T-helper 2 cell treated with Interferon-gamma antibody and Interleukin-4, amounts not matched to agents 100 ng/mL and 5 ng/mL, for 36 hours (primary cell): ENCODE results near the gene PCSK1N. TPM values are rescaled to one million over a fixed set of nuclear protein-coding genes. Genes with fewer than 3 reads are reported as not detected.

Experiments used
- intact Hi-C: fragments of 100-400 bp; cut with micrococcal nuclease; formaldehyde crosslinking; loops from one replicate; pipeline ENCODE4 v1.15.1; 2023
- total RNA-seq: library from RNA; stranded (reverse); gene quantifications from 2 replicates; pipeline ENCODE4 v1.2.3, GENCODE V29; 2022

PCSK1N gene
- total RNA-seq, 1 donor from 2014 or later: 0.20 TPM

DNA sequence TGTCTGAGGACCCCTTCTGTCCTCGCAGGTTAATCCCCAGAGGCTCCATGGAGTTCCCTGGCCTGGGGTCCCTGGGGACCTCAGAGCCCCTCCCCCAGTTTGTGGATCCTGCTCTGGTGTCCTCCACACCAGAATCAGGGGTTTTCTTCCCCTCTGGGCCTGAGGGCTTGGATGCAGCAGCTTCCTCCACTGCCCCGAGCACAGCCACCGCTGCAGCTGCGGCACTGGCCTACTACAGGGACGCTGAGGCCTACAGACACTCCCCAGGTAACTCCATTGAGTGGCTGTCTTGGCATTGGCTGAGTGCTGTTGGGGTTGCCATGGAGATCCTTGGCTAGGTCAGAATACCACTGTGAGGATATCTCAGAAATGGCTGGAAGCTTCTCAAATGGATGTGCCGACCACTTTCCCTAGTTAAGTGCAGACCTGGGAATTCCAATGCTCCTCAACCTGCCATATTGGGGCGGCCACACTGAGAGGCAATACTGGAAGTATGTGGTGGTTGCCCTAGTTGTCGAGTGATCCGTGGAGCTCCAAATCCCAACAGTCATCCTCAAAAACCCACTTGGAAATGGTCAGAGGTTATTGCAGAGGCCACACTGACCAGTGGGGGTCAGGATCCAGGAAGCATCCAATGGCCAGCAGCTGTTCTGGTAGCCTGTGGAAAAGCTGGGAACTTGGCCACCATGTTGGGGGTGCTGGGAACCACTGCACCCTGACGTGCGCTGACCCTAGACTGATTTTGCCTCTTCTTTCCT is 44.2 kb downstream of the PCSK1N start:
- intact Hi-C loops: no loop called here

DNA sequence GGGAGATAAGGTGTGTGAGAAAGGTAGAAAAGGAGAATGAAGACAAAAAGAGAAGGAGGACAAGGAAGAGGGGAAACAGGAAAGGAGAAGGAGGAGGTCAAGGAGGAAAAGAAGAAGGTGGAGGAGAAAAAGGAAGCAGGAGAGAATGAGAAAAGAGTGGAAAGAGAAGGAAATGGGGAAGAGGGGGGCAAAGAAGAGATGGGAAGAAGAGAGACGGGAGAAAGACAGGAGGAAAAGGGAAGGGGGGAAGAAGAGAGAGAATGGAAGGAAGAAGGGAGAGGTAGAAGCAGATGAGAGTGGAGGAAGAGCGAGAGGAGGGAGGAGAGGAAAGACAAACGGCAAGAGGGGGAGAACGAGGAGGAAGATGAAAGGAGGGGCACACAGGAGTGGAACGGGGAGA is 44.9 kb downstream of the PCSK1N start:
- intact Hi-C loops: no loop called here

DNA sequence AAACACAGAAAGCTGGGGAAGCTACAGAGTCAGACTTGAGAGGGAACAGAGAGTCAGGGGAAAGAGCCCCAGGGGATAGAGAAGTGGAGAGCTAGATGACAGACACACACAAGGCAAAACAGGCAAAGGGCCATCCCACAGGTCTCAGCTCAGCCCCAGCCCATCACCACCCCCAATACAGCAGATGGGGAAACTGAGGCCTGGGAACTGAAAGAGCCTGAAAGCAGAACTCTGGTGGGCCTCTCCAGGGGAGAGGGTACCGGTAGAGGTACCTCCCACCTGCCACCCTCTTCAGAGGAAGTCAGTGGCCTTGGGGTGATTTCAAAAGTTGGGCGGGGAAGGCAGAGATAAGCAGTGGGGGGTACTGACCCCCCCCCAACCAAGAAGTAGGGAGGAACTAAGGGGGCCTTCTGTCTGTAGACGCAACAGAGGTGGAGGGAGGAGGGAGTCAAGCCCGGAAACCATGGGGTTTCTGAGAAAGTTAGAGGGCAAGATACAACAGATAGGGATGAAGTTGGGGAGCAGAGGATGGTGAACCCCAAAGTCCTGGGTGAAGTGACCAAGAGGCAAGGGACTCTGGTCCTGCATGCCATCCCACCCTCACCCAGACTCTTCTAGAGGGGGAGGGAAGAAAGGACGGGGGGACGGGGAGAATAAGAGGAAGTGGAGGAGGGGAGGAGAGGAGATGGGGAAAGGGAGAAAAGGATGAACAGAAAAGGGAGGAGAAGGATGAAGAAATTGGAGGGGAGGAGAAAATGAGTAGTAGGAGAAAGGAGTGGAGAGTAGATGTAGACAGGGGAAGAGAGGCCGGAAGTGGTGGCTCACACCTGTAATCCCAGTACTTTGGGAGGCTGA is 45.8 kb downstream of the PCSK1N start:
- intact Hi-C loops: loop anchor here (5.0 kb wide), 1 partner anchor 52 kb away; no protein-coding TSS in a partner anchor

DNA sequence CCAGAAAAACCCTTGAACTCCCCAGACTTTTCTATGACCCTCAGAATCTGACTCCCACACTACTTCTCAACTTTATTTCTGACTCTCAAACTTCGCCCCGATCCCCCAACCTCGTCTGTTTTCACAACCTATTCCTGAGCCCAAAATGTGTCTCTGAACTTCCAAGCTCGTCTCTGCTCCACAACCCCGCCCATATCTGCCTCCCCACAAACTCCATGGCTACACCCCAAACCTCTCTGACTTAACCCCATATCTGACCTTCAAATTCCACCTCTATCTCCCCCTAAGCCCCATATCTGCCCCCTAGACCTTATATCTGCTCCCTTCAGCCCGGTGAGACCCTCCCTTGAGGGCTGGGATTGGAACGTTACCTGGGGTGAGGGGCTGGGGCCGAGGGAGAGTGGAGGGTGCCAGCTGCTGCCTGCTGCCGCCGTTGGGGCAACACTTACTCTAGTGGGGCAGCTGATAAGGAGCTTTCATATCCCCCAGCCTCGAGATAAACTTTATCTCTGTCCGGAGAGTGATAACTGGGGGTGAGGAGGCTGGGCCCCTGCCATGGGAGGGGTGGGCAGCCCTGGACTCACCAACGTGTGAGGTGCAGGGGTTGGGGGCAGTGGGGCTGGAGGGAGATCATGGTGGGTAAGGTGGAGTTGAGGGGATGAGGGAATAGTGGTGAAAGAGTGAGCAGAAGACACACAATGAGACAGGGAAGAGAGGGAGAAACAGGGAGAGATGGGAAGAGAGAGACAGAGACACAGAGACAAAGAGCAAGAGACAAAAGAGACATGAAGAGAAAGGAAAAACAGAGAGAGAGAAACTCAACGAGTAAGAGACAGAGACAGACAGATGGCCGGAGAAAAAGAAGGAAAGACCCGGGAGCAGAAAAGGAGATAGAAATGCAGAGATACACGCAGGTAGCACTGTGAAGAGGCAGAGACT is 47.6 kb downstream of the PCSK1N start:
- intact Hi-C loops: loop anchor here (5.0 kb wide), 1 partner anchor 50 kb away; no protein-coding TSS in a partner anchor

DNA sequence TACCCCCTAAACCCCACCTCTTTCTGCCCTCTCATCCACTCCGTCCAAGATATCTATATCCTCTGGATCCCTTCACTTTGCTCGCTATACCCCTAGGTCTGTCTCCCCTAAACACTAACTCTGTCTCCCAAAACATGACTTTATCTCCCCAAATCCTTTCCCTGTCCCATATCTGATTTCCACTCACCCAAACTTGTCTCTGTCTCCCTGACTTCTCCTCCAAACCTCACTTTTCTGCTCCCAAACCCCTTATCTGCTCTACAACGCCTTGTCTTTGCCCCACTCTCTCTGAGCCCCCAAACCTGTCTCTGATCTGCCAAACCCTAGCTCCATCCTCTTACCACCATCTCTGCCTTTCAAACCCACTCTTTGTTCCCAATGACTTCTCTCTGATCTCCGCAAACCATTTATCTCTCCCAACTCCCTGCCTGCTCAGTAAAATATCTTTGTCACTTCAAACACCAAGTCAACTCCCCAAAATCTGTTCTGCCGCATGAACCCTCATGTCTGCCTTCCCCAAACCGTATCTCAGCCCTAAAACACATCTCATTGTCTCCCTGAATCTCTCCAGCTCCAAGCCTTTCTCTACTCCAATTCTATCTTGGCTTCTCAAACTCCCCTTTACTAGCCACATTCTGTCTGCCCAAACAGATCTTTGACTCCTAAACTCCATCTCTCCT is 48.4 kb downstream of the PCSK1N start:
- intact Hi-C loops: loop anchor here (5.0 kb wide), 1 partner anchor 50 kb away; no protein-coding TSS in a partner anchor

DNA sequence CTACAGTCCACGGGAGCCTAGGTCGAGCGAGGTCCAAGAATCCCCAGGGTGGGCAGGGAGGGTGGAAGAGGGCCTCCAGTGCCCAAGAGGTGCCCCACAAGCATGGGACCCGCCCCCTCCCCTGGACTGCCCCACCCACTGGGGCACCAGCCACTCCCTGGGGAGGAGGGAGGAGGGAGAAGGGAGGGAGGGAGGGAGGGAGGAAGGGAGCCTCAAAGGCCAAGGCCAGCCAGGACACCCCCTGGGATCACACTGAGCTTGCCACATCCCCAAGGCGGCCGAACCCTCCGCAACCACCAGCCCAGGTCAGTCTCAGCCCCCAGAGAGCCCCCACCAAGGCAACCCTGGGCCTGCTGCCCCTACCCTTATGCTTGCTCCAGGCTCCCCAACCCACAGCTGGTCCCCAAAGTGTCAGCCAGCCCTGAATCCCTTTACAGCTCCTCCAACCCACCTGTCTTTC is 49.0 kb downstream of the PCSK1N start, which contains the start of gene GATA1:
Gene GATA1 (plus strand): TSS at position 250 of the 460 bp plus-strand sequence. CDS start 4,520 bp downstream, outside the sequence.
- intact Hi-C loops: loop anchor here (5.0 kb wide), 1 partner anchor 49 kb away; no protein-coding TSS in a partner anchor

DNA sequence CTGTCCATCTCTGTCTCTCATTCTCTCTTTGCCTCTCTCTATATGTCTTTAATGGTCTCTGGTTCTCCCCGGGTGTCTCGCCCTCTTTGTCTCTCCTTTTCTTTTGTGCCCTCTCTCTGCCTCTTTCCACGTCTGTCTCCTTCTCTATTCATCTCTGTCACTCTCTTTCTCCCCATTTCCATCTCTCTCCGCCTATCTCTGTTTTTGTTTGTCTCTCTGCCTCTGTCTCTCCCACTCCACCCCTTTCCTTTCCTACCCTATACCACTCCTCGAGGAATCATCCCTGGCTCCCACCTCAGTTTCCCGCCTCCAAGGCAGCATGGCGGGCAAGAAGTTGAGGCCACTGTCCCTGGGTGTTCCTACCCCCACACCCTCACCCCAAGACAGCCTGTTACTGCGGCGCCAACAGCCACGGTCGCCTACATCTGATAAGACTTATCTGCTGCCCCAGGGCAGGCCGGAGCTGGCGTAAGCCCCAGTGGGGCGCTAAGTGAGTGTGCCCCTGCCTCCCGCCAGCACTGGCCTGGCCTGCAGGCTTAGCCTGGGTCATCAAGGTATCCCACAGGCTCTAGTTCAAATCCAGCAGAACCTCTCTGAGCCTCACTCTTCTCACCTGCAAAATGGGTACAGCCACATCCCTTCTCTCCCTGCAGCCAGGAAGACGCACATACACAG is 49.7 kb downstream of the PCSK1N start:
- intact Hi-C loops: loop anchor here (5.0 kb wide), 1 partner anchor 48 kb away; no protein-coding TSS in a partner anchor

DNA sequence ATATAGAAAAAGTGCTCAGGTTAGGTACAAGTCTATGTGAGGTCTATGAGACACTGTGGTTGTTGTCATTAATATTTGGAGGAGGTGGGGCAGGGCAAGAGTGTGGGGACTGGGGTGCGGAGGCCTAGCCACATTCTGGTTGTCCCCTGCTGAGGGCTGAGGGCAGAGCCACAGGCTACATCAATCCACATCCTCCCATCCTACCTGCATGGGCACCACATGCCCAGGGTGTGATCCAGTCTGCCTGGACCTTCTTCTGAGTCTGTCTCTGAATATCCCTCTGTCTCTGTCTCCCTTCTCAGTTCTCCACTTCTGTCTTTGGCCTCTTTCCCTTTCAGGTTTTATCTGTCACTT is 50.2 kb downstream of the PCSK1N start:
- intact Hi-C loops: loop anchor here (5.0 kb wide), 1 partner anchor 48 kb away; no protein-coding TSS in a partner anchor

DNA sequence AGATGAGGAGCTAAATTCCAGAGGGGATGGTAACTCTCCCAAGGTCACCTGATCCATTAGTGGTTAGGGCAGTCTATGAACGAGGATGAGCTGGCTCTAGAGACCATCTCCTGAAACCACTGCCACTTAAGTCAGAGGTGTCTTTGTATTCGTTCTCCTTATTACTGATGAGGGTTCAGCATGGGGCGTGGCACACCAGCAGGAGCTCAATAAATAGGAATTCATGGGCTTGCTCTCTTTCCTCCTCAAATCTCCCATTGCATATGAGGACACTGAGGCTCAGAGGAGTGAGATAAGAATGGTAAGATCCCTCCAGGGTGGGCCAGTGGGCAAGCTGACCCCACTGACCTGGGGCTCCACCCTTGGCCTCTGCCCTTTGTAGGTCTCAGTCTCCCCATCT is 50.7 kb downstream of the PCSK1N start:
- intact Hi-C loops: loop anchor here (5.0 kb wide), 1 partner anchor 47 kb away; no protein-coding TSS in a partner anchor

DNA sequence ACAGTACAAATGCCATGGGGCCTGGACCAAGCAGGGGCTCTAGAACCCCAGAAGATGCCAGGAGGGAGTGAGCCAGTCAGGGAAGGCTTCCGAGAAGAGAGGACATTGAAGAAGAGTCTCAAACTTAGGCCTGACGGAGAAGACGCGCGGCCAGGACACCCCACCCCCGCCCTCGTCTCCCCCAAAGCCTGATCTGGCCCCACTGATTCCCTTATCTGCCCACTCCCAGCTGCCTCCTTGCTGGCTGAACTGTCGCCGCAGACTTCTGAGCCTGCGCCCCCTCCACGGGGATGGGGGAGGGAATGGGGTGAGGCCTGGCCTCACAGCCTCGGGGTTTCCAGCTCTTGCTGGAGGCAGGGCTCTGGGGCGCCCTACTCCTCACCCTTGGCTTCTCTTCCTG is 52.6 kb downstream of the PCSK1N start:
- intact Hi-C loops: no loop called here

DNA sequence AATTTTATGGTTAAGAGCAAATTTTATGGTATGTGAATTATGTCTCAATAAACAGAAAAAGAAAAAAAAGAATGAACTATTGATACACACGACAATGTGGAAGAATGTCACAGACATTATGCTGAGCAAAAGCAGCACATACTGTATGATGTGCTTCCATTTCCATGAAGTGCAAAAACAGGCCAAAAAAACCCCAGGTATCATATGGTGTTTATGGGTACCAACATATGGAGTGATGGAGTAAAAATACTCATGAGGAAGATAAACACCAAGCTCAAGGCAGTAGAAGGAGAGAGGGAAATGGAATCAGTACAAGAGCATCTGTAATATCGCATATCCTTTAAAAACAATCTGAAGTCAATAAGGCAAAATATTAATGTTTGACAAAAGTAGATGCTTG is 53.2 kb downstream of the PCSK1N start:
- intact Hi-C loops: no loop called here

DNA sequence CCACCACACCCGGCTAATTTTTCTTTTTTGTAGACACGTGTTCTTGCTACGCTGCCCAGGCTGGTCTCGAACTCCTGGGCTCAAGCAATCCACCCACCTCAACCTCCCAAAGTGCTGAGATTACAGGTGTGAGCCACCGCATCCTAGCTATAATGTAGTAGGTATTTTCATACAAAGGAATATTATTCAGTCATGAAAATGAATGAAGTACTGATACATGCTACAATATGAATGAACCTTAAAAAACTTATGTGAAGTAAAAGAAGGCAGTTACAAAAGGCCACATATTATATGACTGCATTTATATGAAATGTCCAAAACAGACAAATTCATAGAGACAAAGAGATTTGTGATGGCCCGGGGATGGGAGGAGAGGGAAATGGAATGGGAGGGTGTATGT is 53.7 kb downstream of the PCSK1N start:
- intact Hi-C loops: no loop called here

Other genes with a start within 250 kb of the PCSK1N start
- 45.3 and 45.5 TPM in 2 replicates for gene WDR13, start 238.1 kb downstream of the PCSK1N start, total RNA-seq
- 155 and 160 TPM in 2 replicates for gene WAS, start 151.8 kb downstream of the PCSK1N start, total RNA-seq
- gene SUV39H1, start 138.9 kb downstream of the PCSK1N start, total RNA-seq: 27.5 and 29.3 TPM in 2 replicates
- gene GLOD5, start 73.9 kb downstream of the PCSK1N start, total RNA-seq: not detected in 2 replicates
- gene GATA1, start 49.0 kb downstream of the PCSK1N start, total RNA-seq: not detected in 2 replicates
- gene HDAC6, start 33.5 kb downstream of the PCSK1N start, total RNA-seq: 87.1 and 92.1 TPM in 2 replicates
- gene ERAS, start 9.1 kb downstream of the PCSK1N start, total RNA-seq: not detected in 2 replicates
- 46.3 and 48.2 TPM in 2 replicates for gene TIMM17B, start 62.2 kb upstream of the PCSK1N start, total RNA-seq
- 77.5 and 77.9 TPM in 2 replicates for gene PQBP1, start 62.3 kb upstream of the PCSK1N start, total RNA-seq
- gene SLC35A2, start 76.0 kb upstream of the PCSK1N start, total RNA-seq: 17.9 and 18.3 TPM in 2 replicates
- 196 TPM in 2 replicates for gene PIM2, start 83.4 kb upstream of the PCSK1N start, total RNA-seq
- 50.2 and 50.9 TPM in 2 replicates for gene OTUD5, start 122.0 kb upstream of the PCSK1N start, total RNA-seq
- gene KCND1, start 136.2 kb upstream of the PCSK1N start, total RNA-seq: 3.4 and 4.0 TPM in 2 replicates
- 85.6 and 94.5 TPM in 2 replicates for gene GRIPAP1, start 166.7 kb upstream of the PCSK1N start, total RNA-seq
- gene TFE3, start 207.7 kb upstream of the PCSK1N start, total RNA-seq: 27.2 and 29.3 TPM in 2 replicates
- gene CCDC120, start 223.4 kb upstream of the PCSK1N start, total RNA-seq: 7.1 and 8.7 TPM in 2 replicates
- gene PRAF2, start 238.4 kb upstream of the PCSK1N start, total RNA-seq: 15.6 and 19.0 TPM in 2 replicates
- gene WDR45, start 244.3 kb upstream of the PCSK1N start, total RNA-seq: 49.0 and 51.4 TPM in 2 replicates